ENCODE data around the gene ANKRD44.

ANKRD44 gene

GRCh38 chr2:196959734-196960338 is 350.7 kb downstream of the ANKRD44 start:
- TF ChIP-seq CTCF (IDR thresholded peaks at IDR 0.05; ENCODE audit: borderline replicate concordance, insufficient read depth, low read depth, low read length), result no peak

GRCh38 chr2:196959281-196959680 is 351.3 kb downstream of the ANKRD44 start:
- no peak overlapping the region for H3K4me3 ChIP-seq (ENCODE audit: low read depth, low read length)
- no peak for TF ChIP-seq CTCF (IDR thresholded peaks at IDR 0.05; ENCODE audit: borderline replicate concordance, insufficient read depth, low read depth, low read length)

More at GRCh38 chr2:196959734-196960338, 350.7 kb downstream of the ANKRD44 start:
- no peak overlapping the region for H3K4me3 ChIP-seq (ENCODE audit: low read depth, low read length)

- TF ChIP-seq CTCF (IDR thresholded peaks at IDR 0.05; ENCODE audit: borderline replicate concordance, insufficient read depth, low read depth, low read length), result no peak
- no peak overlapping the region for H3K4me3 ChIP-seq (ENCODE audit: low read depth, low read length)
Measured at GRCh38 chr2:196957881-196958525, 352.6 kb downstream of the ANKRD44 start.

GRCh38 chr2:196957442-196957841 is 353.1 kb downstream of the ANKRD44 start:
- H3K4me3 ChIP-seq (ENCODE audit: low read depth, low read length), result no peak overlapping the region
- no peak for TF ChIP-seq CTCF (IDR thresholded peaks at IDR 0.05; ENCODE audit: borderline replicate concordance, insufficient read depth, low read depth, low read length)

- no peak for TF ChIP-seq CTCF (IDR thresholded peaks at IDR 0.05; ENCODE audit: borderline replicate concordance, insufficient read depth, low read depth, low read length)
- H3K4me3 ChIP-seq (ENCODE audit: low read depth, low read length), result no peak overlapping the region
Measured at GRCh38 chr2:196956069-196956468, 354.5 kb downstream of the ANKRD44 start.

GRCh38 chr2:196955036-196955435 is 355.5 kb downstream of the ANKRD44 start:
- TF ChIP-seq CTCF (IDR thresholded peaks at IDR 0.05; ENCODE audit: borderline replicate concordance, insufficient read depth, low read depth, low read length), result no peak
- H3K4me3 ChIP-seq (ENCODE audit: low read depth, low read length), result no peak overlapping the region

GRCh38 chr2:196954001-196954400 is 356.6 kb downstream of the ANKRD44 start:
- no peak overlapping the region for H3K4me3 ChIP-seq (ENCODE audit: low read depth, low read length)
- TF ChIP-seq CTCF (IDR thresholded peaks at IDR 0.05; ENCODE audit: borderline replicate concordance, insufficient read depth, low read depth, low read length), result no peak

All from GM12875 (cell line).